Measurements from ENCODE around the gene DEDD.

GRCh38 chr1:161145832-161146231 lies 13.4 kb upstream of the DEDD start:
- no peak for TF ChIP-seq CTCF (conservative IDR thresholded peaks at IDR 0.05; ENCODE audit: low read depth, low read length)
- TF ChIP-seq EZH2 (IDR thresholded peaks at IDR 0.05; ENCODE audit: low read length, unreplicated experiment): no peak

Measured in PC-3 (cell line).